GM18867 (cell line): Measurements from ENCODE around the gene KMT2A.
"Not testable (repeated sequence)": the region's sequence is repeated elsewhere in the genome, so short reads cannot be mapped to it uniquely, and the experiment has no call there.

Experiments
- ATAC-seq: cut with Tn5 transposase; IDR thresholded peaks from one replicate; pipeline ENCODE4 v1.9.1; 2021; ENCODE audit warnings: mild to moderate bottlenecking, moderate library complexity; ENCODE audit not compliant: unreplicated experiment

Gene KMT2A

DNA sequence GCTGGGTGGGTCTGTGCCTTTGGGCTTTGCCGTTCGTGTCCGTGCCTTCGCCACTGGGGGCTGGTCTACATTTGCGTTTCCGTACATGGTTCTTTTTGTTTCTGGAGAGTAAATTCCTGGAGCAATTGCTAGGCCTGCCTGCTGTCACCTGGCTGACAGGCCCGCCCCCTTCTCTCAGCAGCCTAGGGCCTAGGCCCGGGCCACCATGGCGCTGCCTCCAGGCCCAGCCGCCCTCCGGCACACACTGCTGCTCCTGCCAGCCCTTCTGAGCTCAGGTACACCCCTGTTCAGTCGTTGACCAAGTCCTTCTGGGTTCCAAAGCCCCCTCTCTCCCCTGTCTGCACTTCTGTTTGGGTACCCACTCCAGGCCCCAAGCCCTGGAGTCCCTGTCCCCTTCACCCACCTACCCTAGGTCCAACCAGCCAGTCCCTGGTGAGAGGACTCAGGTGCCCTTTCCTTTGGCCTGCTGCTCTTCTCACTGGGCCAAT lies 95.3 kb downstream of the KMT2A start:
- no peak for ATAC-seq

DNA sequence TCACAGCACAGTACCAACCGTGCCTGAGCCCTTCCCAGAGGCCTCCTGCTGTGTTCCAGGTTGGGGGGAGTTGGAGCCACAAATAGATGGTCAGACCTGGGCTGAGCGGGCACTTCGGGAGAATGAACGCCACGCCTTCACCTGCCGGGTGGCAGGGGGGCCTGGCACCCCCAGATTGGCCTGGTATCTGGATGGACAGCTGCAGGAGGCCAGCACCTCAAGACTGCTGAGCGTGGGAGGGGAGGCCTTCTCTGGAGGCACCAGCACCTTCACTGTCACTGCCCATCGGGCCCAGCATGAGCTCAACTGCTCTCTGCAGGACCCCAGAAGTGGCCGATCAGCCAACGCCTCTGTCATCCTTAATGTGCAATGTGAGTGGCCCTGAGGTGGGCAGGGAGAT lies 95.8 kb downstream of the KMT2A start:
- no peak for ATAC-seq

DNA sequence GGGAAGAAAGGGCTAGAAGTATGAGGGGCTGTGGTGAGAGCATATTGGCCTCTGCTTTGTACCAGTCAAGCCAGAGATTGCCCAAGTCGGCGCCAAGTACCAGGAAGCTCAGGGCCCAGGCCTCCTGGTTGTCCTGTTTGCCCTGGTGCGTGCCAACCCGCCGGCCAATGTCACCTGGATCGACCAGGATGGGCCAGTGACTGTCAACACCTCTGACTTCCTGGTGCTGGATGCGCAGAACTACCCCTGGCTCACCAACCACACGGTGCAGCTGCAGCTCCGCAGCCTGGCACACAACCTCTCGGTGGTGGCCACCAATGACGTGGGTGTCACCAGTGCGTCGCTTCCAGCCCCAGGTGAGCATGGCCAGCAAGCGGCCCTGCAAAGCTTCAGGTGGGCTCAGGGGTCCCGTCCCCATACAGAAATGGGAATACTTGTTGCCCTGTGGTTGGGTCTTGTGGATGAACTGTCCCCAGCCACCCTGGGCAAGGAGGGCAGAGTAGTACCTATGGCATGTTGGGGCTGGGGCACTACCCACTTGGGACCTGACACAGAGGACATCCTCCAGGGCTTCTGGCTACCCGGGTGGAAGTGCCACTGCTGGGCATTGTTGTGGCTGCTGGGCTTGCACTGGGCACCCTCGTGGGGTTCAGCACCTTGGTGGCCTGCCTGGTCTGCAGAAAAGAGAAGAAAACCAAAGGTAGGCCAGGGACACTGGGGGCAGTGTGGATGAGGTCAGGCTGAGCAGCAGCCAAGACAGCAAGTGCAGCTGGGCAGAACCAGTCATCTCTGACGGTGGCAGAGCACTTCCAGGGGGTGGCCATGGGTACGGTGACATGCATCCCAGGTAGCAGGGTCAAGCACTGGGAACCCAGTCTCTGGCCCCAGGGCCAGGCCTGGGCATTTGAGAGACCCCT lies 96.8 kb downstream of the KMT2A start:
- ATAC-seq: no peak

DNA sequence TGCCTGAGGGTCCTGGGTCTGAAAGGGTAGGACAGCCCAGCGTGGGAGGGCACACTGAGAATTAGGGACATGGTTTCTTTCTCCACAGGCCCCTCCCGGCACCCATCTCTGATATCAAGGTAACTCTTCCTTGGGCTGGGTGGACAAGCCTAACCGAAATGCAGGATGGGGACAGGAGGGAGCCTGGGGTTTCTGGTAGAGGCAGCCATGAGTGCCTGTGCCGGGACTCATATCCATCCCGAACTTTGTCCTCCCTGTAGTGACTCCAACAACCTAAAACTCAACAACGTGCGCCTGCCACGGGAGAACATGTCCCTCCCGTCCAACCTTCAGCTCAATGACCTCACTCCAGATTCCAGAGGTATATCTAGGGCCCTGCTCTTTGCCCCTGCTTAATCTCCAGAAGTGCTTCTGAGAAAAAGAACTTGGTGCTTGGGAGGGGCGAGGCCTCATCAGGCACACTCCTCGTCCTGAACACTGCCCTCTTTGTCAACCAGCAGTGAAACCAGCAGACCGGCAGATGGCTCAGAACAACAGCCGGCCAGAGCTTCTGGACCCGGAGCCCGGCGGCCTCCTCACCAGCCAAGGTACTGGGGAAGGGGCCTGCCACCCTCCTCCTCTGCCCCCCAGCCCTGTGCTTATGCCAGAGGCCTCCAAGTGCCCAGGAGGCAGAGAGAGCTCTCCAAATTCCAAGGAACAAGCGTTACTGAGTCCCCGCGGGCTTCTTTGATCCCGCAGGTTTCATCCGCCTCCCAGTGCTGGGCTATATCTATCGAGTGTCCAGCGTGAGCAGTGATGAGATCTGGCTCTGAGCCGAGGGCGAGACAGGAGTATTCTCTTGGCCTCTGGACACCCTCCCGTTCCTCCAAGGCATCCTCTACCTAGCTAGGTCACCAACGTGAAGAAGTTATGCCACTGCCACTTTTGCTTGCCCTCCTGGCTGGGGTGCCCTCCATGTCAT lies 97.8 kb downstream of the KMT2A start:
- ATAC-seq: no peak

DNA sequence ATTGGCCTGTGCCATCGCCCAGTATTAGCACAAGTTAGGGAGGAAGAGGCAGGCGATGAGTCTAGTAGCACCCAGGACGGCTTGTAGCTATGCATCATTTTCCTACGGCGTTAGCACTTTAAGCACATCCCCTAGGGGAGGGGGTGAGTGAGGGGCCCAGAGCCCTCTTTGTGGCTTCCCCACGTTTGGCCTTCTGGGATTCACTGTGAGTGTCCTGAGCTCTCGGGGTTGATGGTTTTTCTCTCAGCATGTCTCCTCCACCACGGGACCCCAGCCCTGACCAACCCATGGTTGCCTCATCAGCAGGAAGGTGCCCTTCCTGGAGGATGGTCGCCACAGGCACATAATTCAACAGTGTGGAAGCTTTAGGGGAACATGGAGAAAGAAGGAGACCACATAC lies 99.0 kb downstream of the KMT2A start:
- no peak for ATAC-seq

DNA sequence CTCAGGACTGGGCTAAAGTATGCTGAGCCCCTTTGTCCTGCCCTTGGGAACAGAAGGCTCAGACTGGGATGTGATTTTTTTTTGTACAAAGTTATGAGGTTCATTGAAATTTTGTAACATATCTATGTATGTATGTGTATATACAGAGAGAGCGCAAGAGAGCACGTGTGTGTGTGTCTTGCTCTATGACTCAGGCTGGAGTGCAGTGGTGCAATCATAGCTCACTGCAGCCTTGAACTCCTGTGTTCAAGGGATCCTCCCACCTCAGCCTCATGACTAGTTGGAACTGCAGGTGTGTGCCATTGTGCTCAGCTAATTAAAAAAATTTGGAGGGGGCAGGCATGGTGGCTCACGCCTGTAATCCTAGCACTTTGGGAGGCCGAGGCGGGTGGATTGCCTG lies 100.4 kb downstream of the KMT2A start:
- no peak for ATAC-seq

DNA sequence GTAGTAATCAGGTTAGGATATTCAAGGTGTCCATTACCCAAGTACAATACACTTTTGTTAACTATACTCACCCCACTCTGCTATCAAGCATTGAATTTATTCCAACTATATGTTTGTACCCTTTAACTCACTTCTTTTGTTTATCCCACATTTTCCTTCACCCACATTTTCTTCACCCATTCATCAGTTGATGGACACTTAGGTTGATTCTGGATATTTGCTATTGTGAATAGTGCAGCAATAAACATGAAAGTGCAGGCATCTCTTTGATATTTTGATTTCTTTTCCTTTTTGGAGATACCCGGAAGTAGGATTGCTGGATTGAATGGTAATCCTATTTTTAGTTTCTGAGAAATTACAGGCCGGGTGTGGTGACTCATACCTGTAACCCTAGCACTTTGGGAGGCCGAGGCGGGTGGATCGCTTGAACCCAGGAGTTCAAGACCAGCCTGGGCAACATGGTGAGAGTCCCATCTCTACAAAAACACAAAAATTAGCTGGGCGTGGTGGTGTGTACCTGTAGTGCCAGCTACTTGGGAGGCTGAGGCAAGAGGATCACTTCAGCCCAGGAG lies 101.2 kb downstream of the KMT2A start:
- no peak for ATAC-seq

GRCh38 chr11:118544010-118544646 lies 107.8 kb downstream of the KMT2A start:
- no peak for ATAC-seq

DNA sequence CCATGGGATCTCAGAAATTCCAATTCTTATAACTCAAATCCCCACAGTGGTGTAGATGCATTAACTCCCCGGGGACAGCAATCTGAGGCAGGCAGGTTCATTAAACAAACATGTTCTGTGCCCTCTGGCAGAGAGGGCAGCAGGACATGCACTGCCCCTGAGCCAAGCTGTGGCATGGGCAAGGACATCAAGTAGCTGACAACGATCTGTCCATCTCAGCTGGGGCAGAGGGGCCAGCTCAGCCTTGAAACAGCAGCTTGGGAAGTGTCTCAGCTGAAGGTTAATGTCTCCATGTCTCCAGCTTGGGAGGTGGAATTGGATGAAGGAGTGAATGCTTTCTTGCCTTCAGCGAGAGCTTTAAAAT lies 108.3 kb downstream of the KMT2A start:
- ATAC-seq: no peak

GRCh38 chr11:118545533-118545932 lies 109.2 kb downstream of the KMT2A start:
- ATAC-seq: no peak

GRCh38 chr11:118547132-118547531 lies 110.8 kb downstream of the KMT2A start:
- no peak for ATAC-seq

DNA sequence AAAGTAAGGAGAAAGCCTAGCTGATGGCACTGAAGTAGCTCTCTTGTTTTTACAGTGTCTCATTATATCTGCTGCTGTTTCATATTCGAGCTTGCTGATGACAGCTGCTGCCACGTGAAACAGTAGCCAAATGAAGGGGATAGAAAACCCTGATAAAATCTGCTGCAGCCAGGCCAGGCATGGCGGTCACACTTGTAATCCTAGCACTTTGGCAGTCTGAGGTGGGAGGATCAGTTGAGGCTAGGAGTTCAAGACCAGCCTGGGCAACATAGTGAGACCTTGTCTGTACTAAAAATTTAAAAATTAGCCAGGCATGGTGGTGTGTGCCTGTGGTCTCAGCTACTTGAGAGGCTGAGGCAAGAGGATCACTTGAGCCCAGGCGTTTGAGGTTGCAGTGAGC lies 116.0 kb downstream of the KMT2A start:
- ATAC-seq: no peak

DNA sequence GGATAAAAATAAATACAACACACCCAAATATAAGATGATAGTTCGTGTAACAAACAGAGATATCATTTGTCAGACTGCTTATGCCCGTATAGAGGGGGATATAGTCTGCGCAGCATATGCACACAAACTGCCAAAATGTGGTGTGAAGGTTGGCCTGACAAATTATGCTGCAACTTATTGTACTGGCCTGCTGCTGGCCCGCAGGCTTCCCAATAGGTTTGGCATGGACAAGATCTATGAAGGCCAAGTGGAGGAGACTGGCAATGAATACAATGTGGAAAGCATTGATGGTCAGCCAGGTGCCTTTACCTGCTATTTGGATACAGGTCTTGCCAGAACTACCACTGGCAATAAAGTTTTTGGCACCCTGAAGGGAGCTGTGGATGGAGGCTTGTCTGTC lies 124.5 kb downstream of the KMT2A start:
- no peak for ATAC-seq

- ATAC-seq: no peak
These were observed 128.8 kb downstream of the KMT2A start for GRCh38 chr11:118565051-118565450.

GRCh38 chr11:118569670-118570069 lies 133.4 kb downstream of the KMT2A start:
- ATAC-seq: no peak

GRCh38 chr11:118570787-118571186 lies 134.5 kb downstream of the KMT2A start:
- no peak for ATAC-seq

- not testable (repeated sequence) for ATAC-seq
These were observed 135.4 kb downstream of the KMT2A start for GRCh38 chr11:118571701-118572060.

GRCh38 chr11:118572061-118572980 lies 136.0 kb downstream of the KMT2A start, which contains the start of gene ARCN1:
Gene ARCN1 (plus strand): TSS chr11:118572409. CDS start chr11:118572548, 139 bp downstream.
- peak; percentile 69 for ATAC-seq

DNA sequence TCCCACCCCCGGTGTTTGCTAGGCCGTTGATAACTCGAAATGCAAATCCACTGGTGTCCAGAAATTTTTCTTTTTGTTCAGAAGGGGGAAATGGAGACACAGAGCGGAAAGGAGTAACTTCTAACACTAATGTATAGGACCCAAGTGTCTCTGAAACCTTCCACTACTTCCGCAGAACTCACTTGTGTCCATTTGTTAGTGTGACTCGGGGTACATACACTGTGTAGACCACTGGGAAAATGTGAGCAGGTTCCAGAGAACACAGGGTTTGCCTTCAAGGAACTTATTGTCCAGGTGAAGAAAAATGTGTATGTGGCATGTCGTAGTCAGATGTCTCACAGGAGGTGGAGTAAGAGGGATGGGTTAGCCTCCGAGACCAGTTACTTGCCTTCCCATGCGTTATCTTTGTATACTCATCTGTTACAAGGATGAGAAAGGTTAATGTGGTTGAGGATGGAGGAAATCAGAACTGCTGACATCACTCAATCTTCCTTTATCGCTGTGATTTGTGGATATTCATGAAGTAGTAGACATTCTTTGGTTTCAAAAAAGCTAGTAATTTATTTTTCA lies 136.8 kb downstream of the KMT2A start:
- ATAC-seq: peak; percentile 24
